HG02678 (cell line): ENCODE data around the gene IL32.

Experiments
- ATAC-seq: cut with Tn5 transposase; IDR thresholded peaks from one replicate; pipeline ENCODE4 v1.9.1; 2021; ENCODE audit warnings: mild to moderate bottlenecking, moderate library complexity; ENCODE audit not compliant: unreplicated experiment

IL32 gene

GRCh38 chr16:3027983-3028715, 37.3 kb upstream of the IL32 start:
- no peak for ATAC-seq

- no peak for ATAC-seq
These were observed 36.6 kb upstream of the IL32 start for GRCh38 chr16:3028716-3029319.

GRCh38 chr16:3029491-3030221, 35.8 kb upstream of the IL32 start:
- no peak for ATAC-seq

- no peak for ATAC-seq
These were observed 34.9 kb upstream of the IL32 start for GRCh38 chr16:3030222-3031212.

DNA sequence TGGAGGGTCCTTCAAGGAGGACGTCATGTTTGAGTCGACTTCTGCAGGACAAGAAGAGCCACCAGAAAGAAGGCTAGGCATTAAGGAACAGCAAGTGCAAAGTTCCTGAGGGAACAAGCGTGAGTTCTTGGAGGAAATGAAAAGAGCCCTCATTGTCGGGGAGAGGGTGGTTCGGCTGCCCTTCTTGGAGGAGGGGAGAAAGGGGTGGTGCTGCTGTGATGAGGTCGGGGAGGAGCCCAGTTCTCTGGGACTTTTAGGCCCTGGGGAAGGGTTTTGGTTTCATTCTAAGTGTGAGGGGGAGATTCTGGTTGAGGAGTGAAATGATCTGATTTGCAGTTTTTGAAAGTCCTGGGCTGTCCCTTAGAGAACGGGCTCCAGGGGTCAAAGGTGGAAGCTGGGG, 32.8 kb upstream of the IL32 start:
- no peak for ATAC-seq

DNA sequence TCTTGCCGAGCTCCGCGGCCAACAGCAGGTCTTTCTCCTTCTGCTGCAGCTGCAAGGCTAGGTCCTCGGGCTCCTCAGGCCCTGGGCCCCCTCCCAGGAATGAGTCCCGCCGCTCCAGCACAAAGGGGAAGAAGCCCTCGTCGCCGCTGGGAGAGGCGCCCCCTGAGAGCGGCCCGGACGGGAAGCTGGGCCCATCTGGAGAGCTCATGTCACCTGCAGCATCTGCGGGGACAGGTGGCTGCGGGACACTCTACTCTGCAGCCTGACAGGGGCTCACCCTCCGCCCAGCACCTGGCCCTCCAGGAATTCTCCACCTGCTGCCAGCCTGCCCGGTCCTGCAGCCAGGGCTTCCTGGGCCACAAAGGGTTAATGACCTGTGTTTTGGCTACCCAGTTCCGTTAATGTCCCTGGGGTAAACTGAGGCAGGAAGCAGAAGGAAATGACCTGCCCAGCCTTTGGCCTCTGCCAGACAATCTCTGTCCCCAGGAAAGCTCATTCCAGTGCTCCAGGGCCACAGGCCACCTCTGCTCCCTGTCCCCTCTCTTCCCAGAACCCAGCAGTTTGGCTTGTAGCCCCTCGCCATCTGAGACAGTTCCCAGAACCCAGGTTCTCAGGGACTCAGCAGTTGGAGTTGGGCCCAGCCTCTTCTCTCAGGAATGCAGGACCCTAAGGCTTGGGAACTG, 30.0 kb upstream of the IL32 start:
- ATAC-seq = no peak

GRCh38 chr16:3035972-3036725, 29.3 kb upstream of the IL32 start:
- ATAC-seq = no peak

DNA sequence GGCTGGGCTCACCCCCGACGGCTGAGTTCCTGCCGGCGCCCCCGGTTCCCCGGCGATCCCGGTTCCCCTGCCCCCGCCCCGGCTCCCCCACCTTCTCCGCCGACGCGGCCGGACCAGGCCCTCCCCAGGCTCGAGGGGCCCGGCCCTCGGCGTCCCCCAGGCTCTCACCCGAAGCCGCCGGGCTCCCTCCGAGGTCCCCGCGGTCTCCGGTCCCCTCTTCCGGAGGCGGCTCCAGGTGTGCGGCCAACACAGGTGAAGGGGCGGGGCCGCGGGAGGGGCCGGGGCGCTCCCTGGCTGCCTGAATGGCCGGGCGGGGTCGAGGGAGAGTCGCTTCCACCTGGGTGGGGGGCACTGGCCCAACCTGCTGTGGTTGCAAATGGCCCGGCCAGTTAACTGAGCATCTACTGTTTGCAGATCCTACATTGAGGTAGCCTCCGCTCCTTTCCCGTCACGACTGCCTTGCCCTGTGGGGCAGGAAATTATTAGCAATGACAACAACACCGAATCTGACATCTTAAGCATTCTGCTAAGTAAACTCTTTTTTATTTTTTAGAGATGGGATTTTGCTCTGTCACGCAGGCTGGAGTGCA, 28.6 kb upstream of the IL32 start, which contains the start of gene BICDL2:
Gene BICDL2 (minus strand): TSS at position 219 of the 590 bp plus-strand sequence. CDS start 1,448 bp downstream, outside the sequence.
- ATAC-seq = no peak

DNA sequence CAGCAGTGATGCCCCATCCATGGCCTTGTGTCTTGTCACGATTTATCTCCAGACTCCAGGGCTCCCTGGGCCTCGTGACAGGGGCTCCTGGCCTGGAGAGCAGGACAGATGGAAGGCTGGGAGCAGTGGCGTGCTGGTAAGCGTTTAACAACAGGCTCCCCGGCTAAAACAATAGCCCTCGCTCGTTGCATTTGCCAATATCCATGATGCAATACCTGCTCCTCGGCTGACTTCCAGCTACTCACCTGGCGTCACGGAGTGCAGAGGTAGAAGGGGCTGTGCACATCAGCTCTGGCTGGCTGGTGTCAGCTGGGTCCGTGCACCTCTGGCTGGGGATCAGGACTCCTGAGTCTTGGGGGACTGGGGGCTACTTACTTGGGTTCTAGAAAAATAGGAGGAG, 27.2 kb upstream of the IL32 start:
- ATAC-seq = no peak

DNA sequence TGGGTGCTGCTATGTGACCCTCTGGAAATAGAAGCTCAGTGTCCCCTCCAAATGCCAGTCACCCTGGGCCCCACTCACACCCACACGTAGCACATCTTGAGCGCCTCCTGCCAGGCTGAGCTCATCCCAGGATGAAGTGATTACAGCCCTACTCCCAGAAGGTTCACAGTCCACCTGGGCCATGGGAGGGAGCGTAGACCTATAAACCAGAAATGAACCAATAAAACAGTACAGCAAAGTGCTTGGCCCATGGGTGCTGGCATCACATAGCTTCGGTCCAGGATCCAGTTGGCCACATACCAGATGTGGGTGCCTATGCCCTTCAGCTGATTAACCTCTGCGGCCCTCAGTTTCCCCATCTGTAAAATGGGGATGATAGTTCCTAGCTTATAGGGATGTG, 26.5 kb upstream of the IL32 start:
- ATAC-seq = no peak

DNA sequence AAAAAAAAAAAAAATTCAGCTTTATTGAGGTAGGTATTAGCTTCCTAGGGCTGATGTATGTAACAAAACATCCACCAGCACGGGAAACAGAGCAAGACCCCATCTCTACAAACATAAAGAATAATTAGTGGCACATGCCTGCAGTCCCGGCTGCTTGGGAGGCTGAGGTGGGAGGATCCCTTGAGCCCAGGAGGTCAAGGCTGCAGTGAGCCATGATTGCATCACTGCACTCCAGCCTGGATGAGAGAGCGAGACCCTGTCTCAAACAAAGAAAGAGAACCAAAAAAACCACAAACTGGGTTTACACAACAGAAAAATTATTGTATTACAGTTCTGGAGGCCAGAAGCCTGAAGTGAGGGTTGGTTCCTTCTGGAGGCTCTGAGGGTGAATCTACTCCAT, 23.1 kb upstream of the IL32 start:
- no peak for ATAC-seq

DNA sequence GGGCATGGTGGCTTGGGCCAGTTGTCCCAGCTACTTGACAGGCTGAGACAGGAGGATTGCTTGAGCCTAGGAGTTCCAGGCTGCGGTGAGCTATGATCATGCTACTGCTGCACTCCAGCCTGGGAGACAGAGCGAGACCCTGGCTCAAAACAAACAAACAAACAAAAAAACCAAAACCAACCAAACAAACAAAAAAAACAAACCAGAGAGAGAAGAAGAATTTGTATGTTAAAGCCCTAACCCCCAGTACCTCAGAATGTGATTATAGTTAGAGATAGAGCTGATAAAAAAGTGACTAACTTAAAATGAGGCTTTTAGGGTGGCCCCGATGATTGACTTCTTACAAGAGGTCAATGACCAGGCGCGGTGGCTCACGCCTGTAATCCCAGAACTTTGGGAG, 20.7 kb upstream of the IL32 start:
- no peak for ATAC-seq

DNA sequence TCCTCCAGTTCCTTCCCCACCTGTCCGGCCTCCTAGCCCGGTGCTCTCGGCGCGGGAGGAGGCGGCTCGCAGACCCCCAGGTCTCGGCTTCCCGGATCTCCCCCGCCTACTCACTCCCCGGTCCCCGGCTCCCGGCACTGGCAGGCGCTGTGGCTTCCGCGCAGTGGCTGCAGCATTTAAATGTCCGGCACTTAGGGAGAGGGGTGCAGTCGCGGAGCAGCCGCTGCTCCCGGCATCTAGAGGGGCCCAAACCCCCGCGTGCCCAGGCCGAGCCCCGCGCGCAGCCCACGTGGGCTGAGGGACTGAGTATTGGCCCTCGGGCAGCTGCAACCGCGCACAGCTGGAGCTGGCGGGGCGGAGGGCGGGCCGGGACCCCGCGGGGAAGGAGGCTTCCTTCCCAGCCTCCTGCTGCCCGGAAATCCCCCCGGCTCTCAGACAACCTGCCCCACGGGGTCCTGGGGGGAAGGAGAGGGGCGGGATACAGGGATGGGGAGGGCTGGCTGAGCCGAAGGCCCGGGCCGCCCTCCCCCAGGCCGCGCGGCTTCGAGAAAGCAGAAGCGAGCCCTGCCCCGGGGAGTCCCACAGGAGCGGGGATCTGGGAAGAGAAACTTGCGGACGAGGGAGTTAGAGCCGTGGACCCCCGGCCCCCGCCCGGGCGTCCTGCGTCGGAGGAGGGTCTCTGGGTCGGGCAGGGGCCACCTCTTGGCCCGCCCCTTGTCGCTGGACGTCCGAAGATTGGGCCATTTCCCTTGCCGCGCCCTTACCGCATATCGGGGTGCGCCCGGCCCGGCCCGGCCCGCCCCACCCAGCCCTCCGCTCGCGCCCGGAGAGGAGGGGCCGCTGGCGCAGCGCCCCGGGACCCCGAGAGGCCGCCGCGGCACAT, 19.4 kb upstream of the IL32 start, which contains the start of gene MMP25:
Gene MMP25 (plus strand): TSS at position 804 of the 883 bp plus-strand sequence. CDS start 357 bp downstream, outside the sequence.
- no peak for ATAC-seq

GRCh38 chr16:3046641-3047386, 18.6 kb upstream of the IL32 start:
- no peak for ATAC-seq

GRCh38 chr16:3047387-3047720, 18.1 kb upstream of the IL32 start:
- no peak for ATAC-seq

GRCh38 chr16:3049921-3050481, 15.4 kb upstream of the IL32 start:
- ATAC-seq = no peak

DNA sequence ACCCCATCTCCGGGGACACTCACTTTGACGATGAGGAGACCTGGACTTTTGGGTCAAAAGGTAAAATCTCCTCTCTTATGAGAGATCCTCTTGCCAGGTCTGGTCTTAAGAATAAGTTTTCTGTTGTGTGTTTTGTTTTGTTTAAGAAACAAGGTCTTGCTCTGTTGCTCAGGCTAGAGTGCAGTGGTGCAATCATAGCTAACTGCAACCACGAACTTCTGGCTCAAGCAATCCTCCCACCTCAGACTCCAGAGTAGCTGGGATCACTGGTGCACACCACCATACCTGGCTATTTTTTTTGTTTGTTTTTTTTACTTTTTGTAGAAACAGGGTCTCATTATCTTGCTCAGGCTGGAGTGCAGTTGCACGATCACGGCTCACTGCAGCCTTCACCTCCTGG, 15.0 kb upstream of the IL32 start:
- no peak for ATAC-seq
